GM12878 (cell line): ENCODE results near the gene TTC29. TPM values are rescaled to one million over a fixed set of nuclear protein-coding genes. Genes with fewer than 3 reads are reported as not detected.

Experiments used
- ATAC-seq: fragments of 200-7000 bp; cut with Tn5 transposase; 3 replicates; pipeline ENCODE4 v1.9.1; 2020; ENCODE audit warnings: mild to moderate bottlenecking, moderate library complexity
- BruUV-seq: library from RNA; stranded (reverse); fragments of 400-500 nt; replicated peaks from 2 replicates; lab custom pipeline; 2021; lab: Mats Ljungman, UMichigan
- CTCF ChIA-PET: fragments of 300-600 bp; sonication (Branson Sonifier 250); formaldehyde crosslinking; extraction: SDS; loops from one replicate; lab custom pipeline; 2021; ENCODE audit warnings: inconsistent platforms; lab: Yijun Ruan, JAX
- POLR2A ChIA-PET: fragments of 350-600 bp; formaldehyde crosslinking; extraction: SDS; loops from one replicate; lab custom pipeline; 2021; ENCODE audit warnings: inconsistent platforms; lab: Charles Lee
- RAD21 ChIA-PET: fragments of 300-600 bp; sonication (Branson Sonifier 250); formaldehyde crosslinking; loops from one replicate; lab custom pipeline; 2023; ENCODE audit warnings: antibody characterized with exemption; ENCODE audit not compliant: unreplicated experiment; lab: Charles Lee
- SMC1A ChIA-PET: fragments of 300-600 bp; sonication (Branson Sonifier 250); formaldehyde crosslinking; loops from one replicate; lab custom pipeline; 2023; ENCODE audit not compliant: unreplicated experiment, uncharacterized antibody; lab: Charles Lee
- DNase-seq: peaks from one replicate; pipeline ENCODE4 v3.0.0-alpha.2; 2011; ENCODE audit warnings: low read depth, low spot score
- FAIRE-seq: peaks from 3 replicates; lab custom pipeline; 2011; peaks lifted over from hg19 to GRCh38; lab: Jason Lieb, UNC
- H2AFZ ChIP-seq: 2 replicates; pipeline ENCODE4 v1.6.0; 2011; ENCODE audit warnings: low read depth, low read length, control low read depth; ENCODE audit not compliant: control insufficient read depth
- H3K27ac ChIP-seq: 2 replicates; pipeline ENCODE4 v1.5.1; 2011; ENCODE audit warnings: control low read depth; ENCODE audit not compliant: control insufficient read depth, insufficient read depth
- H3K27me3 ChIP-seq, 2 experiments: replicated peaks in 1 of 2; 2 replicates each; pipeline versions ENCODE4 v1.6.0 to v1.6.1; 2011; ENCODE audit warnings: low read length in 1 of 2; ENCODE audit not compliant: control insufficient read depth in 2 of 2, insufficient read depth in 2 of 2
- H3K36me3 ChIP-seq, 2 experiments: 2 replicates each; pipeline ENCODE4 v1.5.1; 2011; ENCODE audit warnings: low read length in 1 of 2; ENCODE audit not compliant: control insufficient read depth in 2 of 2, insufficient read depth in 2 of 2
- H3K4me1 ChIP-seq: 2 replicates; pipeline ENCODE4 v1.6.1; 2011; ENCODE audit warnings: mild to moderate bottlenecking, low read length, moderate library complexity, mixed read lengths; ENCODE audit not compliant: control insufficient read depth, insufficient read depth
- H3K4me2 ChIP-seq: 2 replicates; pipeline ENCODE4 v1.6.0; 2011; ENCODE audit warnings: control low read depth; ENCODE audit not compliant: control insufficient read depth, insufficient read depth
- H3K4me3 ChIP-seq: fragments of 200-600 bp; sonication (generic); 2 replicates; pipeline ENCODE4 v1.5.1; 2016
- H3K79me2 ChIP-seq: 2 replicates; pipeline ENCODE4 v1.6.0; 2011; ENCODE audit warnings: low read length; ENCODE audit not compliant: control insufficient read depth, insufficient read depth
- H3K9ac ChIP-seq: 2 replicates; pipeline ENCODE4 v1.8.0; 2011; ENCODE audit warnings: low read length, control low read depth, mixed read lengths; ENCODE audit not compliant: control insufficient read depth, insufficient read depth
- H3K9me3 ChIP-seq: replicated peaks from 3 replicates; pipeline ENCODE4 v1.5.1; 2011; ENCODE audit warnings: mild to moderate bottlenecking, low read length; ENCODE audit not compliant: control insufficient read depth, insufficient read depth
- H4K20me1 ChIP-seq: 2 replicates; pipeline ENCODE4 v1.6.0; 2011; ENCODE audit not compliant: control insufficient read depth, insufficient read depth
- BHLHE40 ChIP-seq, 2 experiments: fragments of 450-650 bp in 1 of 2; IDR thresholded peaks; 2 replicates each; pipeline ENCODE4 v1.6.1; 2011 to 2017; ENCODE audit warnings: low read depth in 2 of 2, borderline replicate concordance in 1 of 2, improper control_type of control experiment in 1 of 2, low read length in 1 of 2, mild to moderate bottlenecking in 1 of 2
- CBX3 ChIP-seq: fragments of 200-600 bp; sonication (generic); IDR thresholded peaks from 2 replicates; pipeline ENCODE4 v1.6.1; 2016; ENCODE audit warnings: low read depth, borderline replicate concordance
- HDAC2 ChIP-seq: fragments of 200-600 bp; sonication (generic); IDR thresholded peaks from 2 replicates; pipeline ENCODE4 v1.6.1; 2017
- MTA2 ChIP-seq: fragments of 450-650 bp; IDR thresholded peaks from 2 replicates; pipeline ENCODE4 v1.6.1; 2016; ENCODE audit warnings: low read depth, mild to moderate bottlenecking, moderate library complexity
- MXI1 ChIP-seq: fragments of 150-350 bp; IDR thresholded peaks from 2 replicates; pipeline ENCODE4 v1.6.1; 2011; ENCODE audit warnings: low read depth, mild to moderate bottlenecking, inconsistent platforms, low read length, improper control_type of control experiment
- NBN ChIP-seq: fragments of 450-650 bp; IDR thresholded peaks from 2 replicates; pipeline ENCODE4 v1.6.1; 2016
- NFIC ChIP-seq: IDR thresholded peaks from 2 replicates; pipeline ENCODE4 v1.6.1; 2012; ENCODE audit warnings: low read depth, mild to moderate bottlenecking, inconsistent platforms, low read length, moderate library complexity
- POU2F2 ChIP-seq: IDR thresholded peaks from 3 replicates; pipeline ENCODE4 v1.6.1; 2011; ENCODE audit warnings: low read depth, mild to moderate bottlenecking, low read length, borderline replicate concordance
- SMARCA5 ChIP-seq: fragments of 450-650 bp; IDR thresholded peaks from 2 replicates; pipeline ENCODE4 v1.6.1; 2017; ENCODE audit warnings: mild to moderate bottlenecking
- SP1 ChIP-seq: IDR thresholded peaks from one replicate; pipeline ENCODE4 v1.6.1; 2011; ENCODE audit warnings: low read depth, low read length
- TCF12 ChIP-seq: IDR thresholded peaks from 2 replicates; pipeline ENCODE4 v1.6.1; 2011; ENCODE audit warnings: low read depth, mild to moderate bottlenecking, low read length
- ZBTB33 ChIP-seq: fragments of 450-650 bp; IDR thresholded peaks from 2 replicates; pipeline ENCODE4 v1.6.1; 2017; ENCODE audit warnings: mild to moderate bottlenecking
- ZBTB40 ChIP-seq: fragments of 450-650 bp; IDR thresholded peaks from 2 replicates; pipeline ENCODE4 v1.6.1; 2016; ENCODE audit warnings: mild to moderate bottlenecking, moderate library complexity, borderline replicate concordance
- ZNF274 ChIP-seq: IDR thresholded peaks from one replicate; pipeline ENCODE4 v1.8.0; 2011; ENCODE audit not compliant: insufficient read length, insufficient read depth
- WGBS: methylation state at CpG from one replicate; pipeline ENCODE4 v1.1.6; 2016; ENCODE audit warnings: low lambda C conversion rate; ENCODE audit not compliant: insufficient replicate concordance, insufficient coverage; ENCODE audit errors: missing lambda C conversion rate; 5-methylcytosine and 5-hydroxymethylcytosine counted together
- in situ Hi-C: fragments of 300-500 bp; cut with MboI; formaldehyde crosslinking; loops from 9 replicates; pipeline ENCODE4 v1.14.3; 2018; ENCODE audit warnings: mixed read lengths
- intact Hi-C: fragments of 100-400 bp; cut with micrococcal nuclease; formaldehyde crosslinking; loops from one replicate; pipeline ENCODE4 v1.14.2; 2022; ENCODE audit not compliant: unreplicated experiment
- polyA plus RNA-seq, 11 experiments: library from polyadenylated mRNA; depleted of rRNA in 4 of 11; unstranded in 6 of 11; stranded (reverse) in 5 of 11; fragments of >200 nt; fragmentation: Nextera tagmentation in 4 of 11; fragmentation: Illumina TruSeq in 1 of 11; extraction: Ambion mirVana in 4 of 11; extraction: Trizol in 1 of 11; gene quantifications; 1 replicate in 1 of 11; 2 replicates in 10 of 11; pipeline versions ENCODE4 v1.2.1 to v1.2.3, GENCODE V29; 2011 to 2016; ENCODE audit warnings: inconsistent platforms in 2 of 11, missing spikeins in 2 of 11, low read depth in 1 of 11
- total RNA-seq, 4 experiments: library from RNA; depleted of rRNA in 3 of 4; stranded (reverse); fragments of >200 nt in 3 of 4; fragmentation: Illumina TruSeq in 1 of 4; extraction: Trizol in 1 of 4; gene quantifications; 2 replicates each; pipeline versions ENCODE4 v1.2.1 to v1.2.3, GENCODE V29; 2013 to 2021

TTC29 gene
- total and polyA plus RNA-seq, 10 of the 15 experiments (the other 5 are each of a cell fraction or from before 2014, with no cell fraction given) = not detected

- no peaks in the 10 kb centered on the region for H3K79me2 ChIP-seq
- H3K4me2 ChIP-seq = no peak overlapping the region
- in situ Hi-C loops (no loop called here), intact Hi-C loops (no loop called here)
- ChIA-PET RAD21 (no interaction called here), CTCF (no interaction called here), POLR2A (no interaction called here), SMC1A (interaction anchor here (1.0 kb wide), 1 partner anchor 11 kb away, joined by 3 read pairs; no protein-coding TSS in a partner anchor)
- H3K27ac ChIP-seq = no peak overlapping the region
- no peaks in the 10 kb centered on the region for H3K36me3 ChIP-seq
- no TSS peak for BruUV-seq
- no peak overlapping the region for H3K9ac ChIP-seq
- DNase-seq (no peak), ATAC-seq (no peak), FAIRE-seq (no peak)
- no peak overlapping the region for H2AFZ ChIP-seq
- WGBS = 30% methylated on average over 3 of the region's 3 CpGs
- no peaks in the 10 kb centered on the region for H3K4me1 ChIP-seq
- no peak overlapping the region for H3K4me3 ChIP-seq
- H3K9me3 ChIP-seq = no peaks in the 10 kb centered on the region
- H3K27me3 ChIP-seq = no peaks in the 10 kb centered on the region
- TF ChIP-seq SP1 (no peak), ZNF274 (no peak), HDAC2 (no peak), POU2F2 (no peak), ZBTB33 (no peak), SMARCA5 (no peak), CBX3 (no peak)
- H4K20me1 ChIP-seq = no peaks in the 10 kb centered on the region
These were observed 29.4 kb upstream of the TTC29 start for GRCh38 chr4:146975036-146975435.

GRCh38 chr4:146972036-146972435 lies 26.4 kb upstream of the TTC29 start:
- ChIA-PET CTCF (no interaction called here), SMC1A (interaction anchor here (0.9 kb wide), 1 partner anchor 97 kb away, joined by 3 read pairs; no protein-coding TSS in a partner anchor), RAD21 (no interaction called here), POLR2A (no interaction called here)
- no TSS peak for BruUV-seq
- FAIRE-seq = no peak
- H2AFZ ChIP-seq = no peak overlapping the region
- no peak overlapping the region for H3K27ac ChIP-seq
- H3K9me3 ChIP-seq = no peaks in the 10 kb centered on the region
- in situ Hi-C loops (no loop called here), intact Hi-C loops (no loop called here)
- WGBS = 8% methylated on average over 5 of the region's 5 CpGs
- no peak overlapping the region for H3K4me2 ChIP-seq
- ATAC-seq = no peak
- no peaks in the 10 kb centered on the region for H4K20me1 ChIP-seq
- H3K27me3 ChIP-seq = no peaks in the 10 kb centered on the region
- no peaks in the 10 kb centered on the region for H3K4me1 ChIP-seq
- no peak overlapping the region for H3K9ac ChIP-seq
- H3K79me2 ChIP-seq = no peaks in the 10 kb centered on the region
- no peak for DNase-seq
- H3K36me3 ChIP-seq = no peaks in the 10 kb centered on the region
- H3K4me3 ChIP-seq = no peak overlapping the region
- TF ChIP-seq MXI1 (no peak), ZBTB40 (no peak), HDAC2 (no peak), NBN (no peak), NFIC (no peak), BHLHE40 (IDR thresholded peaks at IDR 0.05; ENCODE audit: borderline replicate concordance in 1 of 2, low read depth in 2 of 2, low read length in 1 of 2) (no peak), TCF12 (no peak), MTA2 (no peak)
